Gastroesophageal sphincter (tissue), 2 donors: ENCODE measurements around the gene TMEM50A.
"Not testable (repeated sequence)": the region's sequence is repeated elsewhere in the genome, so short reads cannot be mapped to it uniquely, and the experiment has no call there.

Experiments
- POLR2A ChIP-seq, 2 donors: fragments of 450-650 bp; IDR thresholded peaks; one replicate each; pipeline ENCODE4 v1.6.1; 2017; ENCODE audit warnings: antibody characterized with exemption in 2 of 2, mild to moderate bottlenecking in 2 of 2, moderate library complexity in 1 of 2
- POLR2AphosphoS5 ChIP-seq: sonication (generic); formaldehyde crosslinking; IDR thresholded peaks from one replicate; pipeline ENCODE4 v1.6.1; 2017; ENCODE audit warnings: antibody characterized with exemption

DNA sequence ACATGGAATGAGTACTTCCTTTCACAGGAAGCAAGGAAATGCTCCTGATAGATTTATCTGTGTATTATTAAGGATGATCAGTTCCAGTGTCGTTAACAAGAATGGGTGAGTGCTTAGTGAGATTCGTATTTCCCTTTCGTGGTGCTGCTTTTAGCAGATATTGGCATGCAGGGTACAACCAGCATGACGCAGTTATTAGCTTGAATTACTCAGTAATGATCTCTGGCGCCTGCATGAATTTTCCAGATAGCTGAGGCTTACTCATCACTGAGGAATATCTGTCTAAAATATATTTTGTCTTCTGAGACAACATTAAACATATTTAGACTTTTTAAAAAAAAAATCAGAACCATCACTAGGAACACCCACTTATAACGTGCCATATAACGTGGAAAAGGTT is 33.6 kb downstream of the TMEM50A start:
- TF ChIP-seq POLR2A (IDR thresholded peaks at IDR 0.05); POLR2AphosphoS5: not testable (repeated sequence)
